HG03159 (cell line): ENCODE measurements around the gene ATP1A2.
A peak's percentile ranks its signal among the peaks of the same experiment; 100 is the strongest.

Experiments used
- ATAC-seq: cut with Tn5 transposase; IDR thresholded peaks from one replicate; pipeline ENCODE4 v1.9.1; 2021; ENCODE audit warnings: mild to moderate bottlenecking, moderate library complexity; ENCODE audit not compliant: unreplicated experiment

ATP1A2 gene

GRCh38 chr1:160084771-160085321, 30.7 kb upstream of the ATP1A2 start:
- ATAC-seq, result no peak

DNA sequence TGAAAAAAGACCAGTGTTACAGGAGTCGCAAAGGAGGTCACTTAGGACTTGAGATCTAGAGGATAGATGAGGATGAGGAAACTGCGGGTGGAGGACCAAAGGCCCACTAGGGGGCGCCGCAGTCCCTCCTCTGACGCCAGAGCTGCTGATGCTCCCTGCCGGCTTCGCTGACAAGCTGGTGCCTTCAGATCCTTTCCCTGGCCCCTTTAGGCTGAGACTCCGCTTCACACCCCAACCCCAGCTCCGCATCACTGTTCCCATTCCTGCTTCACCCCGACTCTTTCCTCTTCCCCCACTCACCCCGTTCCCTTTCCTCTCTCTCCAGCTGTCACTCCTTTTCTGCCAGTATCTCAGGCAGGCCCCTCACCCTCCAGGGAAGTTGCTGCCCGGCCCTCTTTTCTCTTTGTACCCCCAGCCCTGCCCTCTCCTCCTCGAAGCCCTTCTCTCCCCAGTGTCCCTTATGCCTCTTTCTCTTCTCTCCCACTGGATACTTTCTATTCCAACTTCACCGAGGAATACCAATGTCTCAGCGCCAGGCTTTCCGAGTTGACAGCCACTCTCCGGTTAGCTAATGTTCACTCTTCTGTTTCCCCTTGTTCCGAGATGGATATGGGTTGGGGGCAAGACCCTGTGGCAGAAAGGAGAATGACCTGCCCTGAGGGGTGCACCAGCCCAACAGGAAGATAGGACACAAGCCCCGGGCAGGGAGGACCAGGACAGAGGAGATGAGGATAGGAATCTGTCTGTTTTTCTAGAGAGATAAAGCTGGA, 29.7 kb upstream of the ATP1A2 start:
- no peak for ATAC-seq

- ATAC-seq, result no peak
Observed at GRCh38 chr1:160086456-160086892, 29.1 kb upstream of the ATP1A2 start.

GRCh38 chr1:160087118-160087662, 28.4 kb upstream of the ATP1A2 start:
- ATAC-seq, result no peak

DNA sequence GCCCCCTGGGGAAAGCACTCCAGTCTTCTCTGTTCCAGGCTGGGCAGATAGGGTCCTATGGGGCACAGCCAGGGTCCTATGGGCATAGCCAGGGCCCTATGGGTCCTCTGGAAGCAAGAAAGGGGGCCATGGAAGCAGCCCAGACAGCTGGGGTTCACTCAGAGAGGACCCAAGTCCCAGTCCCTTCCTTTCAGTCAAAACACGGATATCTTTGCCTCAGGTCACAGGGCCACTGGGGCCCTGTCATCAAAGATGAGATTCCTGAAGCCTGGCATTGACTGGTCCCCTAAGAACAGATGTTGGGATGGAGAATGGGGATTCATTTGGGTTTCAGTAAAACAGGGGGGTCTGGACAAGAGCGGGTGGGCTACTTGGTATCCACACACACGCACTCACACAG, 25.7 kb upstream of the ATP1A2 start:
- no peak for ATAC-seq

- no peak for ATAC-seq
Observed at GRCh38 chr1:160090760-160091159, 24.8 kb upstream of the ATP1A2 start.

GRCh38 chr1:160091666-160092223, 23.8 kb upstream of the ATP1A2 start:
- ATAC-seq, result no peak

DNA sequence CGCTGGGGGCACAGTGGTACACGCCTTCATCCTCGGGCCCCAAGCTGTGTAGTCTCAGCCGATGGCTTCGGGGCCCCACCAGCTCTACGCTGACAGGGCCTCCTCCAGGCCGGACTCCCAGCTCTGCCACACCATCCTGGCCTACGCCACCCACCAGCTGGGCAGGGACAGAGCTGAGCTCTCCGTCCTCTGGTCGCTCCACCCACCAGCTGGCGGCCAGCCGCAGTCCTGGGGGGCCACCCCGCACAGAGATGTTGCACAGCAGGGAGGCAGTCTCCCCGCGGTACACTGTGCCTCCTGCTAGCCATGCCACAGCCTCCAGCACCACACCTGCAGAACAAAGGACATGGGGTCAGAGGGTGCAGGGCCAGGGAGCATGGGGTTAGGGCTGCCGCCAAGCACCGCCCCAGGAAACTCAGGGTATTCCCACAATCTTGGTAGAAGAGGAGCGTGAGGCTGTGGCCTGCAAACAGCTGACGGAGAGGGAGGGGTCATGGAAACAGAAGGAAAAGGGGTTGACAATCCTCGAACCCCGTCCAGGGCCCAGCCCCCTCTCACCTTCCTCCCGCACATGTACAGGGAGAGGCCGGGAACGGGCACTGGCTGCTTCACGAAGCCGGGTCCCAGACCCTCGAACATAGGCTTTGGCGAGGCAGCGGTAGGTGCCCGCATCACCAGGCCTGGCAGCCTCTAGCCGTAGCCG, 23.0 kb upstream of the ATP1A2 start:
- ATAC-seq, result no peak

DNA sequence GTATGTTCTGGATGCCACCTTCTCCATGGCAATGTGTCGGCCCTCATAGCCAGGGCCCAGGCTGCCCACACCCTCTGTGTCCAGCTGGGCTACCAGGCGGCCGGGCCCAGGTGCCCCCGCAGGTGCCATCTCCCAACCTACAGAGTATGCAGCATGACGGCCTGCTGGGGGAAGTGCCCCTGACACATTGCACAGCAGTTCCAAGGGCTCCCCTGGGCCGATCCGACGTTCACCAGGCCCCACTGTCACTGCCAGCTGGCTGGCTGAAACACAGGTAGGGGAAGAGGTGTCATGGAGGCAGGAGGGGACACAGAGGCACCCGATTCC, 22.5 kb upstream of the ATP1A2 start:
- no peak for ATAC-seq

GRCh38 chr1:160093624-160094290, 21.8 kb upstream of the ATP1A2 start:
- no peak for ATAC-seq

DNA sequence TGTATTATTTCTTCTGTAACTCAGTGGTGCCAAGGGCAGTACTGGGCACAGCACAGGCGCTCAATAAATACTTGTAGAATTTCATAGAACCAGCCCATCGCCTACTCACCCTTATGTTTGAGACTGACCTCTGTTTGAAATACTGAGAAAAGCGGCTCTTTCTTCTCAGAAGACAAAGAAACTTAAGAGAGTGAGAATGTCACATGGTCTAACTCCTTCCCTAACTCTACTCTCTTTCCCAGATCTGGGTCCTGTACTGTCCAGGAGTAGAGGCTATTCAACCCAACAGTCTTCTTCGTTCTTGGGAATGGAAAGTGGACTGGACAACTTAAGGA, 21.3 kb upstream of the ATP1A2 start:
- no peak for ATAC-seq

- ATAC-seq, result no peak
Observed at GRCh38 chr1:160094806-160095205, 20.8 kb upstream of the ATP1A2 start.

DNA sequence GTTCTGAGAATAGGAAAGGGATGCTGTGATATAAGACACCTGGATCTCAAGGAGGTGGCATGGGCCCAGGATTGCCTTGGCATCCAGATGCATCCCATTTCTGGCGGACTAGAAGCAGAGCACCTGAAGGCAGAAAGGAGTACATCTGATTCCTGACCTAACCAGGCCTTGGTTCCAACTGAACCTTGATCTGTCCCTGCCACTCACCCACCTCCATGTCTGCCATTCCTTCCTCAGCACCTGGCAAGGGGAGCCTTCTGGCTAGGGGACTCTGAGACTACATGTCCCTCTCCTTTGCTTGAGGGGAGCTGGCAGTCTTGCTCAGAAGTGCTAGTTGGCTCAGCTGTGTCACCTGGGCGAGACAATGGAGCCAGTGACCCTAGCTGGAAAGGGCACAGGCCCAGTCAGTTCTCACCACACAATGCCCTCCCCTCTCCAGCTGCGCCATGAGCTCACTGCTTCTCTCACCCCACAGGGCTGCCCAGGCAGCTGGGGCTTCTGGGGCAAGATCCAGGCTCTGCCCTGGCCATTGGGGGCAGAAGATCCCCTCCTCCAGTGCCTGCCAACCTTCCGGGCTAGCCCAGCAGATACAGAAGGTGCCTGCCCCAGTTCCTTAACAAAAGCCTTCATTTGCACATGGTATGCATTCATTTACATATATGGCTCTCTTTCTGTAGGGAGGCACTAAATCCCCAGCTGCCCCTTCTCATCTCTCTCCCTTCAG, 20.0 kb upstream of the ATP1A2 start:
- no peak for ATAC-seq

GRCh38 chr1:160096274-160097116, 19.1 kb upstream of the ATP1A2 start:
- ATAC-seq, result no peak

DNA sequence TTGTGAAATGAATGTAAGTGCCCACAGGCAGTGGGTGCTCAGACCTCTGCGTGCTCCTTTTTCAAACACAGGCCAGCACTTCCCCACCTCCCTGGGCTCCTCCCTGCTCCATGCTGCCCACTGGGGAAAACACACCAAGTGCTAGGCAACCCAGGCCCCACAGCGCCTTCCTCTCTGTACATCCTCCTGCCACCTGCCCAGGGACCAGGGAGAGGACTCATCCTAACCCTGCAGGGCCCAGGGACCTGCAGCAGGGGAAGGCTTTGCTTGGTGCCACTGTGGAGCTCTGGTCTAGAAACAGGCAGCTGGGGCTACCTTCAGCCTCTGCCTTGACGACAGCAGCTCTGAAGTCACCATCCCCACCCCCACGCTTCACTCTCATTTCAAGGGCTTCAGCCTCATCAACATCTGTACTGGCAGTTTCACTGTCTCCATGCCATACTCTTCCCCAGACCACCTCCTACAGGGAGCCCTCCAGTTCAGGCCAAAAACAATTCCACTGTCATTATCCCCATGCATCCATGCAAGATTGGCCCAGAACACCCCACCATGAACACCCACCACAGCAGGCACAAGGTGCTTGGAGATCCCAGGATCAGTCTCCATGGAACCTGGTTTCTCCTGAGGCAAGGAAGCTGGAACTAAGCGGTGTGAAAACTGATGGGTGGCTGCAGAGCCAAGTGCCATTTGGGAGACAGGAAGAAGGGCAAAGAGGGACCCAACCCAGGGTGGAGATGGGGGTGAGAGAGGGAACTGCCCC, 18.2 kb upstream of the ATP1A2 start:
- ATAC-seq, result no peak

GRCh38 chr1:160097911-160098851, 17.4 kb upstream of the ATP1A2 start, which contains the start of gene IGSF8:
Gene IGSF8, minus strand, starts transcription at chr1:160098619. Its CDS starts 147 bp downstream, at chr1:160098472.
- peak; percentile 41 for ATAC-seq

- peak; percentile 77 for ATAC-seq
Observed at GRCh38 chr1:160098852-160099561, 16.6 kb upstream of the ATP1A2 start.
